DND-41 (cell line): Measurements from ENCODE around the gene ADAM10.

Source experiments
- ATAC-seq: fragments of 200-7000 bp; cut with Tn5 transposase; 3 replicates; pipeline ENCODE4 v1.9.1; 2021; ENCODE audit warnings: low read depth; ENCODE audit not compliant: insufficient read depth
- DNase-seq: peaks from one replicate; pipeline ENCODE4 v3.0.0-alpha.2; 2020
- H2AFZ ChIP-seq: 2 replicates; pipeline ENCODE4 v1.6.0; 2012; ENCODE audit warnings: low read depth, low read length
- H3K27ac ChIP-seq: 2 replicates; pipeline ENCODE4 v1.5.1; 2012; ENCODE audit warnings: low read length, inconsistent platforms
- H3K27me3 ChIP-seq: fragments of 200-600 bp; sonication (generic); 2 replicates; pipeline ENCODE4 v1.6.0; 2012; ENCODE audit warnings: low read length, mild to moderate bottlenecking, inconsistent platforms; ENCODE audit not compliant: insufficient read depth, poor library complexity
- H3K36me3 ChIP-seq: 2 replicates; pipeline ENCODE4 v1.5.1; 2012; ENCODE audit warnings: low read length, inconsistent platforms; ENCODE audit not compliant: insufficient read depth
- H3K4me1 ChIP-seq: 2 replicates; pipeline ENCODE4 v1.5.1; 2012; ENCODE audit warnings: mild to moderate bottlenecking, low read length; ENCODE audit not compliant: insufficient read depth
- H3K4me2 ChIP-seq: 2 replicates; pipeline ENCODE4 v1.6.0; 2012; ENCODE audit warnings: mild to moderate bottlenecking, moderate library complexity, low read length, inconsistent platforms; ENCODE audit not compliant: insufficient read depth
- H3K4me3 ChIP-seq, 2 experiments: fragments of 200-600 bp in 1 of 2; shearing (Covaris generic) in 1 of 2; 2 replicates each; pipeline ENCODE4 v1.5.1; 2012 to 2016; ENCODE audit warnings: inconsistent platforms in 2 of 2, low read length in 2 of 2, mild to moderate bottlenecking in 2 of 2, low read depth in 1 of 2, moderate library complexity in 1 of 2
- H3K79me2 ChIP-seq: 2 replicates; pipeline ENCODE4 v1.6.0; 2012; ENCODE audit warnings: low read length, inconsistent platforms; ENCODE audit not compliant: insufficient read depth
- H3K9ac ChIP-seq: 2 replicates; pipeline ENCODE4 v1.6.0; 2012; ENCODE audit warnings: low read depth, mild to moderate bottlenecking, inconsistent platforms, low read length, moderate library complexity
- H3K9me3 ChIP-seq: 2 replicates; pipeline ENCODE4 v1.5.1; 2012; ENCODE audit warnings: low read length, moderate library complexity, mild to moderate bottlenecking, inconsistent platforms; ENCODE audit not compliant: insufficient read depth, severe bottlenecking
- H4K20me1 ChIP-seq: 2 replicates; pipeline ENCODE4 v1.6.0; 2012; ENCODE audit warnings: low read length; ENCODE audit not compliant: insufficient read depth
- EZH2 ChIP-seq: IDR thresholded peaks from 3 replicates; pipeline ENCODE4 v1.6.1; 2012; ENCODE audit warnings: borderline replicate concordance, low read depth, mild to moderate bottlenecking, moderate library complexity, low read length, inconsistent platforms; ENCODE audit not compliant: severe bottlenecking
- TF ChIP-seq, protein P1 (sequence below): IDR thresholded peaks from 2 replicates; pipeline ENCODE4 v1.5.1; 2012; ENCODE audit warnings: borderline replicate concordance, low read length, moderate library complexity, mild to moderate bottlenecking; ENCODE audit not compliant: poor library complexity, severe bottlenecking; ENCODE audit errors: extremely low read depth

ADAM10 gene

DNA sequence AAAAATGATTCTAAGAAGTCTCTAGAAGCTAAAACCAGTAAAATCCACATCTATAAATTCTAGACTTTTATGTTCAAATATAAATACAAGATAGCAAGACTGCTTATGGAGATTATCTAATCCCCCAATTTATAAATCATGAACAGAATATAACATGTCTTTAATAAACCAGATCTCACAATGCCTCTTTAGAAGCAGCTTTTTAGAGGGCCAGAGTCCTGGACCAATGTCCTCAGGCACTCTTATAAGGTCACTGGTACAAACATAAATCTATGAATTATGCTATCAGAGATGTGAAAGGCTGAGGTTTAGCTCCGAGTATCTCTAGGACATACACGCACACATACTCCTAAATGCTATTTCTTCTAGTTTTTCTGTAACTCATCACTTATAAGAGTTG, 78.3 kb downstream of the ADAM10 start:
- H3K36me3 ChIP-seq = peaks cover 8% of the 10 kb centered on the region; the same call in 1 of the 2 replicates
- H3K4me1 ChIP-seq = no peaks in the 10 kb centered on the region
- no peaks in the 10 kb centered on the region for H4K20me1 ChIP-seq
- H3K9ac ChIP-seq = no peak overlapping the region
- no peak for ATAC-seq
- H3K4me3 ChIP-seq = no peak overlapping the region
- no peak overlapping the region for H3K4me2 ChIP-seq
- H3K27ac ChIP-seq = no peak overlapping the region
- H2AFZ ChIP-seq = no peak overlapping the region
- no peaks in the 10 kb centered on the region for H3K9me3 ChIP-seq
- H3K27me3 ChIP-seq = no peaks in the 10 kb centered on the region
- peaks cover 2% of the 10 kb centered on the region; the same call in 1 of the 2 replicates for H3K79me2 ChIP-seq
- TF ChIP-seq, protein P1, sequence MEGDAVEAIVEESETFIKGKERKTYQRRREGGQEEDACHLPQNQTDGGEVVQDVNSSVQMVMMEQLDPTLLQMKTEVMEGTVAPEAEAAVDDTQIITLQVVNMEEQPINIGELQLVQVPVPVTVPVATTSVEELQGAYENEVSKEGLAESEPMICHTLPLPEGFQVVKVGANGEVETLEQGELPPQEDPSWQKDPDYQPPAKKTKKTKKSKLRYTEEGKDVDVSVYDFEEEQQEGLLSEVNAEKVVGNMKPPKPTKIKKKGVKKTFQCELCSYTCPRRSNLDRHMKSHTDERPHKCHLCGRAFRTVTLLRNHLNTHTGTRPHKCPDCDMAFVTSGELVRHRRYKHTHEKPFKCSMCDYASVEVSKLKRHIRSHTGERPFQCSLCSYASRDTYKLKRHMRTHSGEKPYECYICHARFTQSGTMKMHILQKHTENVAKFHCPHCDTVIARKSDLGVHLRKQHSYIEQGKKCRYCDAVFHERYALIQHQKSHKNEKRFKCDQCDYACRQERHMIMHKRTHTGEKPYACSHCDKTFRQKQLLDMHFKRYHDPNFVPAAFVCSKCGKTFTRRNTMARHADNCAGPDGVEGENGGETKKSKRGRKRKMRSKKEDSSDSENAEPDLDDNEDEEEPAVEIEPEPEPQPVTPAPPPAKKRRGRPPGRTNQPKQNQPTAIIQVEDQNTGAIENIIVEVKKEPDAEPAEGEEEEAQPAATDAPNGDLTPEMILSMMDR = no peak
- no peak for TF ChIP-seq EZH2
- DNase-seq = no peak

GRCh38 chr15:58669108-58669507, 80.4 kb downstream of the ADAM10 start:
- Histone ChIP-seq H3K79me2 (peaks cover 2% of the 10 kb centered on the region; the same call in 1 of the 2 replicates), H3K4me1 (no peaks in the 10 kb centered on the region), H3K9ac (no peak overlapping the region), H2AFZ (no peak overlapping the region), H3K27me3 (no peaks in the 10 kb centered on the region), H3K4me3 (no peak overlapping the region), H3K9me3 (no peaks in the 10 kb centered on the region), H4K20me1 (no peaks in the 10 kb centered on the region), H3K27ac (no peak overlapping the region), H3K36me3 (peaks cover 21% of the 10 kb centered on the region), H3K4me2 (no peak overlapping the region)
- DNase-seq = no peak
- TF ChIP-seq, protein P1 = no peak
- TF ChIP-seq EZH2 = no peak
- no peak for ATAC-seq

- no peak for ATAC-seq
Measured at GRCh38 chr15:58666957-58667356, 82.5 kb downstream of the ADAM10 start.

More at GRCh38 chr15:58666957-58667356, 82.5 kb downstream of the ADAM10 start:
- Histone ChIP-seq H3K9ac (no peak overlapping the region), H3K36me3 (peaks cover 38% of the 10 kb centered on the region), H3K4me1 (no peaks in the 10 kb centered on the region), H3K27ac (no peak overlapping the region), H4K20me1 (no peaks in the 10 kb centered on the region), H3K4me2 (no peak overlapping the region), H3K4me3 (no peak overlapping the region), H3K79me2 (peaks cover 2% of the 10 kb centered on the region; the same call in 1 of the 2 replicates), H3K27me3 (no peaks in the 10 kb centered on the region), H2AFZ (no peak overlapping the region), H3K9me3 (no peaks in the 10 kb centered on the region)
- DNase-seq = no peak
- TF ChIP-seq, protein P1 = no peak
- TF ChIP-seq EZH2 = no peak
